Testis (tissue), 2 donors: ENCODE results near the gene HAAO.

Source experiments
- POLR2A ChIP-seq: fragments of 450-650 bp; IDR thresholded peaks from one replicate; pipeline ENCODE4 v1.6.1; 2017; ENCODE audit warnings: antibody characterized with exemption, mild to moderate bottlenecking, moderate library complexity
- TF ChIP-seq, protein P1 (sequence below), 3 experiments: fragments of 450-650 bp in 2 of 3; fragments of 200-600 bp in 1 of 3; sonication (generic) in 1 of 3; IDR thresholded peaks; one replicate each; pipeline ENCODE4 v1.5.1; 2016 to 2019; ENCODE audit warnings: antibody characterized with exemption in 3 of 3, mild to moderate bottlenecking in 2 of 3, moderate library complexity in 1 of 3

DNA sequence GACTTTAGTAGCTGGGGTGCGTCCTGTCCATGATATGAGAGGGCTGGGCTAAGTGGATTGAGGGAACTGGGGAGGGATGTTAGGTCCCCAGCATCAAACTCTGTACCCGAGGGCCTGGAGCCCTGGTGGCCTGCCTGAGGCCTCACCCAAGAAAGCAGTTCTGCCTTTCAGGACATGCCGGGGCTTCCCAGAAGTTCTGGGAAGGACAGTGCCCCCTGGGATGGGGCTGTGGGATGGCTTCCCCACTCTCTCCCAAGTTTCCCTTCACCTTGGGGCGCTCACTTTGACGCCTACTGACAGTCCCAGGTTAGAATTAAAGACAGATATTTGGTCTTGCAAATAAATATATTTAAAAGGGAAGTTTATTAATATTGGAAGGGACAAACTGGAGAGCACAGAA, 30.2 kb downstream of the HAAO start:
- TF ChIP-seq, protein P1, sequence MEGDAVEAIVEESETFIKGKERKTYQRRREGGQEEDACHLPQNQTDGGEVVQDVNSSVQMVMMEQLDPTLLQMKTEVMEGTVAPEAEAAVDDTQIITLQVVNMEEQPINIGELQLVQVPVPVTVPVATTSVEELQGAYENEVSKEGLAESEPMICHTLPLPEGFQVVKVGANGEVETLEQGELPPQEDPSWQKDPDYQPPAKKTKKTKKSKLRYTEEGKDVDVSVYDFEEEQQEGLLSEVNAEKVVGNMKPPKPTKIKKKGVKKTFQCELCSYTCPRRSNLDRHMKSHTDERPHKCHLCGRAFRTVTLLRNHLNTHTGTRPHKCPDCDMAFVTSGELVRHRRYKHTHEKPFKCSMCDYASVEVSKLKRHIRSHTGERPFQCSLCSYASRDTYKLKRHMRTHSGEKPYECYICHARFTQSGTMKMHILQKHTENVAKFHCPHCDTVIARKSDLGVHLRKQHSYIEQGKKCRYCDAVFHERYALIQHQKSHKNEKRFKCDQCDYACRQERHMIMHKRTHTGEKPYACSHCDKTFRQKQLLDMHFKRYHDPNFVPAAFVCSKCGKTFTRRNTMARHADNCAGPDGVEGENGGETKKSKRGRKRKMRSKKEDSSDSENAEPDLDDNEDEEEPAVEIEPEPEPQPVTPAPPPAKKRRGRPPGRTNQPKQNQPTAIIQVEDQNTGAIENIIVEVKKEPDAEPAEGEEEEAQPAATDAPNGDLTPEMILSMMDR (IDR thresholded peaks at IDR 0.05) = no peak
- TF ChIP-seq POLR2A = no peak
